OCI-LY7 (cell line): Measurements from ENCODE around the gene CMTM8. TPM values are rescaled to one million over a fixed set of nuclear protein-coding genes. Genes with fewer than 3 reads are reported as not detected.

Source experiments
- BruUV-seq: library from RNA; stranded (reverse); fragments of 400-500 nt; replicated peaks from 2 replicates; lab custom pipeline; 2021; lab: Mats Ljungman, UMichigan
- CTCF ChIA-PET: fragments of 300-600 bp; sonication (Branson Sonifier 250); formaldehyde crosslinking; loops from one replicate; lab custom pipeline; 2022; ENCODE audit warnings: antibody characterized with exemption; ENCODE audit not compliant: unreplicated experiment; lab: Charles Lee
- POLR2A ChIA-PET: fragments of 300-600 bp; sonication (Branson Sonifier 250); formaldehyde crosslinking; loops from one replicate; lab custom pipeline; 2022; ENCODE audit warnings: antibody characterized with exemption; lab: Charles Lee
- DNase-seq: peaks from one replicate; pipeline ENCODE4 v3.0.0-alpha.2; 2015; ENCODE audit warnings: low spot score
- H2AFZ ChIP-seq: fragments of 200-600 bp; sonication (generic), shearing (Covaris generic); 2 replicates; pipeline ENCODE4 v1.6.1; 2014; ENCODE audit warnings: mild to moderate bottlenecking, antibody characterized with exemption, low read length, moderate library complexity
- H3K27ac ChIP-seq: fragments of 200-600 bp; sonication (generic); 2 replicates; pipeline ENCODE4 v1.5.1; 2014; ENCODE audit warnings: mixed run types, low read depth, mild to moderate bottlenecking, moderate library complexity, low read length, inconsistent platforms; ENCODE audit not compliant: poor library complexity, severe bottlenecking
- H3K36me3 ChIP-seq: fragments of 200-600 bp; sonication (generic); 2 replicates; pipeline ENCODE4 v1.6.1; 2014; ENCODE audit warnings: mild to moderate bottlenecking, antibody characterized with exemption, low read length, moderate library complexity, mixed read lengths; ENCODE audit not compliant: insufficient read depth
- H3K4me1 ChIP-seq: fragments of 200-600 bp; sonication (generic); 2 replicates; pipeline ENCODE4 v1.5.1; 2014; ENCODE audit warnings: mild to moderate bottlenecking, low read length; ENCODE audit not compliant: insufficient read depth, poor library complexity, severe bottlenecking
- H3K4me2 ChIP-seq: fragments of 200-600 bp; sonication (generic); 2 replicates; pipeline ENCODE4 v1.6.1; 2014; ENCODE audit warnings: mild to moderate bottlenecking, low read length
- H3K4me3 ChIP-seq: fragments of 200-600 bp; sonication (generic); 2 replicates; pipeline ENCODE4 v1.5.1; 2014; ENCODE audit warnings: mild to moderate bottlenecking, low read depth, low read length; ENCODE audit not compliant: poor library complexity, severe bottlenecking
- H3K79me2 ChIP-seq: fragments of 200-600 bp; sonication (generic); 2 replicates; pipeline ENCODE4 v1.6.1; 2016; ENCODE audit warnings: low read depth, mild to moderate bottlenecking, low read length, moderate library complexity, mixed read lengths; ENCODE audit not compliant: insufficient read depth
- H3K9me2 ChIP-seq: fragments of 200-600 bp; sonication (generic); 2 replicates; pipeline ENCODE4 v1.6.1; 2016; ENCODE audit warnings: mild to moderate bottlenecking, low read length, mixed read lengths; ENCODE audit not compliant: insufficient read depth
- H3K9me3 ChIP-seq: fragments of 200-600 bp; sonication (generic); 2 replicates; pipeline ENCODE4 v1.6.1; 2014; ENCODE audit warnings: mild to moderate bottlenecking, mixed run types, low read length, mixed read lengths
- H4K20me1 ChIP-seq: fragments of 200-600 bp; sonication (generic); 2 replicates; pipeline ENCODE4 v1.6.1; 2014; ENCODE audit warnings: mild to moderate bottlenecking, antibody characterized with exemption, low read length, moderate library complexity, mixed read lengths; ENCODE audit not compliant: insufficient read depth
- EZH2phosphoT487 ChIP-seq: fragments of 200-600 bp; sonication (generic); IDR thresholded peaks from 2 replicates; pipeline ENCODE4 v1.6.1; 2018; ENCODE audit warnings: low read depth, borderline replicate concordance, mild to moderate bottlenecking, mixed run types, antibody characterized with exemption, low read length, moderate library complexity, mixed read lengths
- intact Hi-C: fragments of 100-400 bp; cut with micrococcal nuclease; formaldehyde crosslinking; loops from one replicate; pipeline ENCODE4 v1.10.0; 2022; ENCODE audit not compliant: unreplicated experiment
- total RNA-seq, 2 experiments: library from RNA; depleted of rRNA in 1 of 2; stranded (reverse); fragments of >200 nt in 1 of 2; shearing (Covaris generic) in 1 of 2; gene quantifications; 2 replicates each; pipeline ENCODE4 v1.2.3, GENCODE V29; 2014 to 2022
- TF ChIP-seq, protein P1 (sequence below): fragments of 200-600 bp; sonication (generic); conservative IDR thresholded peaks from 2 replicates; pipeline ENCODE4 v1.5.1; 2014; ENCODE audit warnings: mild to moderate bottlenecking, antibody characterized with exemption, low read length, moderate library complexity, mixed read lengths

The CMTM8 gene
- total RNA-seq, 2 experiments from 2014 or later: 1.5 to 3.0 TPM

DNA sequence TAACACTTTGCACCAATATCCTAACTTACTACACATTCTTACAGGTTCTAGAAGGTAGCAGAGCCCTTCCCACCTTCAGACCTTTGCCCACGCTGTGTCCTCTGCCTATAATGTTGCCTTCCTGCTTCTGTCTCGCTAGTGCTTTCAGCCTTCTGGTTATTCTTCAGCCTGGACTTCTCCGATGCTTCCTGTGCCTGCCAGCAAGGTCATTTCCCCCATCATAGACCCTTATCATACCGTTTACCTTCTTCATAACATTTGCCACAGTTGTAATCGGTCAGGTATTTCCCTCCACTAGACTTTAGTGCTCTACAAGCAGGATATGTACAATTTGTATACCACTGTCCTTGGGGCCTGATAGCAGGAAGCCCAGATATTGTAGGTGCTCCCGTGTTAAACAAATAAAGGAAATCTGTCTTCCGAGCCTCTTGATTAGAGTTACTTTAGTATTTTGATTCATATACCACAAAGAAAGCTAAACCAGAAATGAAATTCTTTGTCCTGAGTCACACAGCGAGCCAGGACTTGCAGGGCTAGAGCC lies 117.3 kb downstream of the CMTM8 start:
- H3K36me3 ChIP-seq: no peaks in the 10 kb centered on the region
- CTCF ChIA-PET: no interaction called here
- no peak overlapping the region for H2AFZ ChIP-seq
- H4K20me1 ChIP-seq: no peaks in the 10 kb centered on the region
- H3K27ac ChIP-seq: no peak overlapping the region
- DNase-seq: no peak
- no TSS peak for BruUV-seq
- TF ChIP-seq EZH2phosphoT487: no peak
- TF ChIP-seq, protein P1, sequence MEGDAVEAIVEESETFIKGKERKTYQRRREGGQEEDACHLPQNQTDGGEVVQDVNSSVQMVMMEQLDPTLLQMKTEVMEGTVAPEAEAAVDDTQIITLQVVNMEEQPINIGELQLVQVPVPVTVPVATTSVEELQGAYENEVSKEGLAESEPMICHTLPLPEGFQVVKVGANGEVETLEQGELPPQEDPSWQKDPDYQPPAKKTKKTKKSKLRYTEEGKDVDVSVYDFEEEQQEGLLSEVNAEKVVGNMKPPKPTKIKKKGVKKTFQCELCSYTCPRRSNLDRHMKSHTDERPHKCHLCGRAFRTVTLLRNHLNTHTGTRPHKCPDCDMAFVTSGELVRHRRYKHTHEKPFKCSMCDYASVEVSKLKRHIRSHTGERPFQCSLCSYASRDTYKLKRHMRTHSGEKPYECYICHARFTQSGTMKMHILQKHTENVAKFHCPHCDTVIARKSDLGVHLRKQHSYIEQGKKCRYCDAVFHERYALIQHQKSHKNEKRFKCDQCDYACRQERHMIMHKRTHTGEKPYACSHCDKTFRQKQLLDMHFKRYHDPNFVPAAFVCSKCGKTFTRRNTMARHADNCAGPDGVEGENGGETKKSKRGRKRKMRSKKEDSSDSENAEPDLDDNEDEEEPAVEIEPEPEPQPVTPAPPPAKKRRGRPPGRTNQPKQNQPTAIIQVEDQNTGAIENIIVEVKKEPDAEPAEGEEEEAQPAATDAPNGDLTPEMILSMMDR: no peak
- POLR2A ChIA-PET: no interaction called here
- no peaks in the 10 kb centered on the region for H3K9me2 ChIP-seq
- H3K4me3 ChIP-seq: no peak overlapping the region
- no peaks in the 10 kb centered on the region for H3K9me3 ChIP-seq
- no peaks in the 10 kb centered on the region for H3K79me2 ChIP-seq
- no peaks in the 10 kb centered on the region for H3K4me1 ChIP-seq
- intact Hi-C loops: no loop called here
- no peak overlapping the region for H3K4me2 ChIP-seq

DNA sequence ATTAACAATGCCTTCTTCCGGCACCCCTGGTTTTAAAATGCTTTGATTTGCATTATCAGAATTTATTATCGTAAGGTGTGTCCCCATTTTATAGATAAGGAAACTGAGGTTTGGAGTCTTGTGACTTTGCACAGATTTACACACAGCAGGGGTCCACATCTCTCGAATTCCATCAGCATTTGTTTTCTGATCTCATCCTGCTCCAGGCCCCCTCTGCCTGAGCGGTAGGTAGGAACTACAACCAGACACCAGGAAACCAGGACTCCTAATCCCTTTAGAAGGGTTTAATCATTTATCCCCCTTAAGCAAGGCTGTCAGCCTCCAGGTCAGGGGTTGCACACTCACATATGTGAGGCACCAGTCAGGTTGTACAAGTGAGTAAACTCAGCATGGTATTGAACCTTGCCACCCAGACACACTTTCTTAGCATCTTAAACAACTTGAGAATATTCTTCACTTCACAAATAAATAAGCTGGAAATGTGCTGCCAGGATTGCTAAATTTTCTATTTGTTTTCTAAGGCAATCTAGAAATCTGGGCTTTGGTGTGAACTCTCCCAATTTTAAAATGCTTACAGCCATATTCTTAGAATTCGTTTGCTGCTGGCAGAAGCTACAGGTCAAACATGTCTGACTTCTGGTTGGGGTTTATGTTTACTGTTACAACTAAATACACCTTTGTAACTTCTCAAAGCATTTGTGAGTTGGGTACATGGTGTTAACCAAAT lies 121.4 kb downstream of the CMTM8 start:
- Histone ChIP-seq H3K27ac (no peak overlapping the region), H3K4me3 (no peak overlapping the region), H3K36me3 (no peaks in the 10 kb centered on the region), H3K79me2 (no peaks in the 10 kb centered on the region), H3K4me2 (no peak overlapping the region), H2AFZ (no peak overlapping the region), H3K4me1 (no peaks in the 10 kb centered on the region), H3K9me2 (no peaks in the 10 kb centered on the region), H4K20me1 (no peaks in the 10 kb centered on the region), H3K9me3 (no peaks in the 10 kb centered on the region)
- intact Hi-C loops: no loop called here
- no TSS peak for BruUV-seq
- ChIA-PET POLR2A (no interaction called here), CTCF (no interaction called here)
- no peak for DNase-seq
- no peak for TF ChIP-seq EZH2phosphoT487
- TF ChIP-seq, protein P1: no peak

DNA sequence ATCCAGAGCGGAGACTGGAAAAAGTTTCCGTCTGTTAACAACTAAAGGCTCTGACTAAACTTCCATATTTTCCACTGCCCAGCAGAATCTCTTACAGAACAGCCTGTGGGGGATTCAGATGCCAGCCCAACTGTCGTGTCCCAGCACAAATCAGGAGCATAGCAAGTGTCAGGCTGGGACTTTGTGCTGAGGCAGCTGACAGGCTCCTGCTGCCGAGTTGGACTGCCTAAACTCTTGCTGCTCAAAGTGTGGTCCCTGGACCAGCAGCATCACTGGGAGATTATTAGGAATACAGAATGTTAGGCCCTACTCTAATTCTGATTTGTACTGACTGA lies 122.0 kb downstream of the CMTM8 start:
- BruUV-seq: no TSS peak
- Histone ChIP-seq H3K4me2 (no peak overlapping the region), H4K20me1 (no peaks in the 10 kb centered on the region), H2AFZ (no peak overlapping the region), H3K4me3 (no peak overlapping the region), H3K9me3 (no peaks in the 10 kb centered on the region), H3K4me1 (no peaks in the 10 kb centered on the region), H3K27ac (no peak overlapping the region), H3K36me3 (no peaks in the 10 kb centered on the region), H3K9me2 (no peaks in the 10 kb centered on the region), H3K79me2 (no peaks in the 10 kb centered on the region)
- no peak for DNase-seq
- POLR2A ChIA-PET: interaction anchor here (0.6 kb wide), 1 partner anchor 12 kb away, joined by 3 read pairs; no protein-coding TSS in a partner anchor
- intact Hi-C loops: no loop called here
- CTCF ChIA-PET: no interaction called here
- TF ChIP-seq EZH2phosphoT487: no peak
- TF ChIP-seq, protein P1: no peak
